Ovary (tissue), 3 donors: Measurements from ENCODE around the gene CLN6.

Experiments
- CTCF ChIP-seq, 3 donors: fragments of 450-650 bp in 2 of 3; fragments of 200-600 bp in 1 of 3; IDR thresholded peaks; one replicate each; pipeline versions ENCODE4 v1.5.1 to v1.8.0; 2016 to 2022; ENCODE audit warnings: antibody characterized with exemption in 3 of 3, mild to moderate bottlenecking in 1 of 3
- EP300 ChIP-seq: sonication (generic); formaldehyde crosslinking; IDR thresholded peaks from one replicate; pipeline ENCODE4 v1.6.1; 2017; ENCODE audit warnings: antibody characterized with exemption
- donor health status: DM: no; HTN: no; CAD: no.

GRCh38 chr15:68258692-68259091 lies 29.2 kb upstream of the CLN6 start:
- TF ChIP-seq CTCF (IDR thresholded peaks at IDR 0.05) (no peak), EP300 (no peak)
